Activated CD8-positive, alpha-beta T cell treated with anti-CD3 and anti-CD28 coated beads, Interleukin-2, amount 10 ng/mL, durations not matched to agents 7 days and 5 days (primary cell): ENCODE results near the gene ZNF644. TPM values are rescaled to one million over a fixed set of nuclear protein-coding genes. Genes with fewer than 3 reads are reported as not detected.
A peak's percentile ranks its signal among the peaks of the same experiment; 100 is the strongest.

Experiments
- ATAC-seq: fragments of 150-1000 bp; cut with Tn5 transposase; one replicate; pipeline ENCODE4 v1.10.0; 2021; ENCODE audit warnings: moderate library complexity
- CTCF ChIA-PET: fragments of 350-600 bp; sonication (Branson Sonifier 250); formaldehyde crosslinking; loops from one replicate; lab custom pipeline; 2021; ENCODE audit warnings: antibody characterized with exemption; lab: Charles Lee
- POLR2A ChIA-PET: fragments of 350-600 bp; sonication (Branson Sonifier 250); formaldehyde crosslinking; loops from one replicate; lab custom pipeline; 2021; ENCODE audit warnings: antibody characterized with exemption; lab: Charles Lee
- DNase-seq: peaks from one replicate; pipeline ENCODE4 v3.0.0-alpha.2; 2020
- H3K27ac Mint-ChIP-seq: one replicate; pipeline ENCODE4 v1.8.0; 2021; ENCODE audit warnings: mild to moderate bottlenecking, mixed read lengths
- H3K27me3 Mint-ChIP-seq: one replicate; pipeline ENCODE4 v1.8.0; 2021; ENCODE audit warnings: low read depth, mixed read lengths
- H3K36me3 Mint-ChIP-seq: one replicate; pipeline ENCODE4 v1.8.0; 2021; ENCODE audit warnings: low read depth, mixed read lengths
- H3K4me1 Mint-ChIP-seq: one replicate; pipeline ENCODE4 v1.8.0; 2021; ENCODE audit warnings: low read depth, mixed read lengths
- H3K4me3 Mint-ChIP-seq: one replicate; pipeline ENCODE4 v1.8.0; 2021; ENCODE audit warnings: mild to moderate bottlenecking, mixed read lengths
- H3K9me3 Mint-ChIP-seq: one replicate; pipeline ENCODE4 v1.8.0; 2022; ENCODE audit warnings: mixed read lengths; ENCODE audit not compliant: insufficient read depth
- total RNA-seq, 2 experiments: library from RNA; stranded (reverse); gene quantifications; one replicate each; pipeline ENCODE4 v1.2.3, GENCODE V29; 2021

ZNF644 gene
- total RNA-seq, 2 experiments from 2014 or later = 49.4 to 52.2 TPM

DNA sequence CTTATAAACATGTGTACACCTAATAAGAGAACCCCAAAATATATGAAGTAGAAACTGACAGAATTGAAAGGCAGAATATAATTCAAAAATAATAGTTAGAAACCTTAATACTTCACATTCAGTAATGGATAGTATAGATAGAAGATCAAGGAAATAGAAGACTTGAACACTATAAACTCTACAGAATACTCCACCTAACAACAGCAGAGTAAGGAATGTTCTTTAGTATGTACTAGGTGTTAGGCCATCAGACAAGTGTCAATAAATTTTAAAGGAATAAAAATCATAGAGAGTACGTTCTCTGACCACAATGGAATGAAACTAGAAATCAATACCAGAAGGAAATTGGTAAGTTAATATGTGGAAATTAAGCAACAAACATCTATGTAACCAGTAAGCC, 16.6 kb downstream of the ZNF644 start:
- peaks cover 64% of the 10 kb centered on the region for H3K36me3 Mint-ChIP-seq
- ChIA-PET POLR2A (interaction anchor here (1.2 kb wide), 1 partner anchor 16 kb away, joined by 4 read pairs; no protein-coding TSS in a partner anchor), CTCF (interaction anchor here (0.8 to 0.9 kb wide), 3 partner anchors 9 to 42 kb away, joined by 4 to 6 read pairs (median 5); no protein-coding TSS in a partner anchor)
- ATAC-seq (no peak), DNase-seq (no peak)
- peaks cover 6% of the 10 kb centered on the region for H3K9me3 Mint-ChIP-seq
- no peaks in the 10 kb centered on the region for H3K27me3 Mint-ChIP-seq
- no peak overlapping the region for H3K4me3 Mint-ChIP-seq
- no peak overlapping the region for H3K27ac Mint-ChIP-seq
- peaks cover 36% of the 10 kb centered on the region for H3K4me1 Mint-ChIP-seq

DNA sequence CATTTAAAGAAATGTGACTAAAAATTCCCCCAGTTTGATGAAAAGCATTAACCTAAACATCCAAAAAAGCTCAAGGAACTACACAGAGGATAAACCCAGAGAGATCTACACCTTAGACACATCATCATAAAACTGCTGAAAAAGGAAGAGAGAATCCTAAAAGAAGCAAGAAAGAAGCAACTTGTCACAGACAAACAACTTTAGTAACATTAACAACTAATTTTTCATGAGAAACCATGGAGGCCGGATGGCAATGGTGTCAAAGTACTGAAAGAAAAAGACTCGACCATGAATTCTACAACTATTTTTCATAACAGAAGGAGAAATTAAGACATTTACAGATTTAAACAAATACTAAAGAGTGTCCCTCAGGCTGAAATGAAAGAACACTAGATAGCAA, 17.7 kb downstream of the ZNF644 start:
- Mint-ChIP-seq H3K27ac (no peak overlapping the region), H3K36me3 (peaks cover 70% of the 10 kb centered on the region), H3K27me3 (no peaks in the 10 kb centered on the region), H3K4me1 (peaks cover 37% of the 10 kb centered on the region), H3K9me3 (peaks cover 6% of the 10 kb centered on the region), H3K4me3 (no peak overlapping the region)
- ChIA-PET CTCF (no interaction called here), POLR2A (no interaction called here)
- ATAC-seq = no peak
- DNase-seq = no peak

GRCh38 chr1:90996742-90997413, 25.0 kb downstream of the ZNF644 start:
- Mint-ChIP-seq H3K27me3 (no peaks in the 10 kb centered on the region), H3K4me1 (peaks cover 17% of the 10 kb centered on the region), H3K27ac (no peak overlapping the region), H3K4me3 (no peak overlapping the region), H3K36me3 (peaks cover 81% of the 10 kb centered on the region), H3K9me3 (peaks cover 22% of the 10 kb centered on the region)
- POLR2A ChIA-PET = no interaction called here
- CTCF ChIA-PET = interaction anchor here (1.5 kb wide), 1 partner anchor 9 kb away, joined by 5 read pairs; no protein-coding TSS in a partner anchor
- ATAC-seq = no peak
- DNase-seq = no peak

DNA sequence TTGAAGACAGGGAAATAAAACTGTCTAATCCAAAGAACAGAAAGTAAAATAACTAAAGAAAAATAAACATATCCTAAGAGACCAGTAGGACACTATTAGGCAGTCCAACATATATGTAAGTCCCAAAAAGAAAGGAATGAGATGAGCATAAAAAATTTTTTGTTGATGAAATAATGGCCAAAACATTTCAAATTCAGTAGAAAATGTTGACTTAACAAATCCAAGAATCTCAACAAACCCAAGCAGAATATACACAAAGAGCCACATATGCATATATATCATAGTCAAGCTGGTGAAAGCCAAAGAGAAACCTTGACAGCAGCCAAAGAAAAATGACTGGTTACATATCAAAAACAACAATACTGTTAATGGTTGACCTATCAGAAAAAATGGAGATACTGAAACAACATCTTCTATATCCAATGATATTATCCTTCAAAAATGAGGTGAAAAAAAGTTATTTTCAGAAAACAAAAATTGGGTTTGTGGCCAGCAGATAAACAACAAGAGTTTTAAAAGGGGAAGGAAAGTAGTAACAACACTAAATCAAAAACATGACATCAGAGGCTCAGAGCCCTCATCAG, 26.4 kb downstream of the ZNF644 start:
- Mint-ChIP-seq H3K27me3 (no peaks in the 10 kb centered on the region), H3K36me3 (peaks cover 85% of the 10 kb centered on the region), H3K27ac (no peak overlapping the region), H3K4me3 (no peak overlapping the region), H3K9me3 (peaks cover 22% of the 10 kb centered on the region), H3K4me1 (peaks cover 14% of the 10 kb centered on the region)
- CTCF ChIA-PET = no interaction called here
- no peak for DNase-seq
- ATAC-seq = no peak
- POLR2A ChIA-PET = no interaction called here

GRCh38 chr1:90994461-90994860, 27.4 kb downstream of the ZNF644 start:
- Mint-ChIP-seq H3K4me3 (no peak overlapping the region), H3K4me1 (peaks cover 12% of the 10 kb centered on the region), H3K27ac (peak overlapping the region; percentile 37), H3K27me3 (no peaks in the 10 kb centered on the region), H3K36me3 (peaks cover 85% of the 10 kb centered on the region), H3K9me3 (peaks cover 31% of the 10 kb centered on the region)
- CTCF ChIA-PET = interaction anchor here (0.7 kb wide), 1 partner anchor 36 kb away, joined by 3 read pairs; no protein-coding TSS in a partner anchor
- POLR2A ChIA-PET = no interaction called here
- ATAC-seq (no peak), DNase-seq (no peak)

- peaks cover 85% of the 10 kb centered on the region for H3K36me3 Mint-ChIP-seq
- POLR2A ChIA-PET = no interaction called here
Measured at GRCh38 chr1:90993245-90993644, 28.6 kb downstream of the ZNF644 start.

GRCh38 chr1:90990779-90991178, 31.1 kb downstream of the ZNF644 start:
- Mint-ChIP-seq H3K4me1 (peaks cover 15% of the 10 kb centered on the region), H3K4me3 (no peak overlapping the region), H3K9me3 (peaks cover 38% of the 10 kb centered on the region), H3K27me3 (no peaks in the 10 kb centered on the region), H3K36me3 (peaks cover 82% of the 10 kb centered on the region), H3K27ac (no peak overlapping the region)
- CTCF ChIA-PET = no interaction called here
- POLR2A ChIA-PET = no interaction called here
- ATAC-seq (no peak), DNase-seq (no peak)

More at GRCh38 chr1:90993245-90993644, 28.6 kb downstream of the ZNF644 start:
- ATAC-seq (no peak), DNase-seq (no peak)
- CTCF ChIA-PET = interaction anchor here (1.4 kb wide), 1 partner anchor 25 kb away, joined by 3 read pairs; no protein-coding TSS in a partner anchor
- H3K27ac Mint-ChIP-seq = no peak overlapping the region
- no peak overlapping the region for H3K4me3 Mint-ChIP-seq
- H3K27me3 Mint-ChIP-seq = no peaks in the 10 kb centered on the region
- peaks cover 41% of the 10 kb centered on the region for H3K9me3 Mint-ChIP-seq
- H3K4me1 Mint-ChIP-seq = peaks cover 12% of the 10 kb centered on the region

DNA sequence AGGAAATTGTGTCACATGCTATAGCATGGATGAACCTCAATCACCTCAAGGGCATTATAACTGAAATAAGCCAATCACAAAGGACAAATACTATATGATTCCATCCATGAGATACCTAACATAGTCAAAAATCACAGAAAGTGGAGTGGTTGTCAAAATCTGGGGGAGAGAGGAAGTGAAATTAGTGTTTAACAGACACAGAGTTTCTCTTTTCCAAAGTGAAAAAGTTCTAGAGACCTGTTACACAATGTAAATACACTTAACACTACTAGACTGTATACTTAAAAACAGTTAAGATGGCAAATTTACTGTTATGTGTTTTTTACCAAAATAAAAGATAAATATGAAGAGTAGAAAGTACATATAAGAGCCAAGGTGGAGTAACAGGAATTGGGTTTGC, 31.8 kb downstream of the ZNF644 start:
- Mint-ChIP-seq H3K4me3 (no peak overlapping the region), H3K4me1 (peaks cover 16% of the 10 kb centered on the region), H3K9me3 (peaks cover 32% of the 10 kb centered on the region), H3K36me3 (peaks cover 79% of the 10 kb centered on the region), H3K27me3 (no peaks in the 10 kb centered on the region), H3K27ac (no peak overlapping the region)
- ATAC-seq = no peak
- ChIA-PET CTCF (no interaction called here), POLR2A (no interaction called here)
- no peak for DNase-seq

GRCh38 chr1:90989302-90989701, 32.5 kb downstream of the ZNF644 start:
- peaks cover 25% of the 10 kb centered on the region for H3K9me3 Mint-ChIP-seq
- ATAC-seq = no peak
- no peak for DNase-seq

GRCh38 chr1:90987841-90988240, 34.0 kb downstream of the ZNF644 start:
- CTCF ChIA-PET = no interaction called here
- Mint-ChIP-seq H3K9me3 (peaks cover 22% of the 10 kb centered on the region), H3K27ac (no peak overlapping the region), H3K4me1 (peaks cover 11% of the 10 kb centered on the region), H3K36me3 (peaks cover 74% of the 10 kb centered on the region), H3K27me3 (no peaks in the 10 kb centered on the region), H3K4me3 (no peak overlapping the region)
- ATAC-seq (no peak), DNase-seq (no peak)
- POLR2A ChIA-PET = no interaction called here

More at GRCh38 chr1:90989302-90989701, 32.5 kb downstream of the ZNF644 start:
- no peak overlapping the region for H3K27ac Mint-ChIP-seq
- peaks cover 12% of the 10 kb centered on the region for H3K4me1 Mint-ChIP-seq
- POLR2A ChIA-PET = no interaction called here
- CTCF ChIA-PET = no interaction called here
- no peaks in the 10 kb centered on the region for H3K27me3 Mint-ChIP-seq
- H3K36me3 Mint-ChIP-seq = peaks cover 73% of the 10 kb centered on the region
- no peak overlapping the region for H3K4me3 Mint-ChIP-seq

GRCh38 chr1:90986953-90987352, 34.9 kb downstream of the ZNF644 start:
- peaks cover 22% of the 10 kb centered on the region for H3K9me3 Mint-ChIP-seq
- ChIA-PET CTCF (no interaction called here), POLR2A (no interaction called here)
- no peak overlapping the region for H3K4me3 Mint-ChIP-seq
- DNase-seq (no peak), ATAC-seq (no peak)
- peaks cover 11% of the 10 kb centered on the region for H3K4me1 Mint-ChIP-seq
- peaks cover 73% of the 10 kb centered on the region for H3K36me3 Mint-ChIP-seq
- H3K27me3 Mint-ChIP-seq = no peaks in the 10 kb centered on the region
- H3K27ac Mint-ChIP-seq = no peak overlapping the region

GRCh38 chr1:90977522-90977921, 44.3 kb downstream of the ZNF644 start:
- ChIA-PET CTCF (no interaction called here), POLR2A (no interaction called here)
- DNase-seq (no peak), ATAC-seq (no peak)
- H3K27ac Mint-ChIP-seq = no peak overlapping the region
- peaks cover 53% of the 10 kb centered on the region for H3K36me3 Mint-ChIP-seq
- H3K27me3 Mint-ChIP-seq = no peaks in the 10 kb centered on the region
- no peak overlapping the region for H3K4me3 Mint-ChIP-seq
- no peaks in the 10 kb centered on the region for H3K9me3 Mint-ChIP-seq
- H3K4me1 Mint-ChIP-seq = peaks cover 3% of the 10 kb centered on the region
